Measurements from ENCODE around the gene CFAP221.

GRCh38 chr2:119608553-119608952 lies 64.3 kb downstream of the CFAP221 start:
- TF ChIP-seq ZNF274 (IDR thresholded peaks at IDR 0.05; ENCODE audit: low read depth, low read length) (no peak), YY1 (IDR thresholded peaks at IDR 0.05; ENCODE audit: insufficient read depth, insufficient read length) (no peak)

Measured in NT2/D1 (cell line).